DOHH2 (cell line): ENCODE measurements around the gene CCL19.

Experiments
- H3F3A ChIP-seq: fragments of 200-600 bp; sonication (generic), shearing (Covaris generic); 2 replicates; pipeline ENCODE4 v1.6.0; 2016; ENCODE audit warnings: antibody characterized with exemption, mild to moderate bottlenecking; ENCODE audit not compliant: control insufficient read depth, insufficient read depth
- H3K27ac ChIP-seq: fragments of 200-600 bp; sonication (generic); 2 replicates; pipeline ENCODE4 v1.5.1; 2014; ENCODE audit warnings: low read depth, mild to moderate bottlenecking, low read length, moderate library complexity
- H3K27me3 ChIP-seq: fragments of 200-600 bp; sonication (generic); 2 replicates; pipeline ENCODE4 v1.6.1; 2014; ENCODE audit warnings: mild to moderate bottlenecking, low read length, mixed read lengths; ENCODE audit not compliant: control insufficient read depth
- H3K36me3 ChIP-seq: fragments of 200-600 bp; sonication (generic); 2 replicates; pipeline ENCODE4 v1.6.1; 2014; ENCODE audit warnings: mild to moderate bottlenecking, low read length, moderate library complexity, mixed read lengths; ENCODE audit not compliant: control insufficient read depth
- H3K4me1 ChIP-seq: fragments of 200-600 bp; sonication (generic); 2 replicates; pipeline ENCODE4 v1.6.1; 2014; ENCODE audit warnings: mild to moderate bottlenecking, low read length, mixed read lengths; ENCODE audit not compliant: control insufficient read depth
- H3K4me2 ChIP-seq: fragments of 200-600 bp; sonication (generic); 2 replicates; pipeline ENCODE4 v1.6.0; 2014; ENCODE audit warnings: mild to moderate bottlenecking, low read length, moderate library complexity
- H3K4me3 ChIP-seq: fragments of 200-600 bp; sonication (generic); 2 replicates; pipeline ENCODE4 v1.5.1; 2014; ENCODE audit warnings: mild to moderate bottlenecking, low read length, mixed read lengths
- H3K79me2 ChIP-seq: fragments of 200-600 bp; sonication (generic); 2 replicates; pipeline ENCODE4 v1.6.1; 2014; ENCODE audit warnings: mild to moderate bottlenecking, low read length, mixed read lengths; ENCODE audit not compliant: control insufficient read depth
- H3K9me2 ChIP-seq: fragments of 200-600 bp; sonication (generic); replicated peaks from 2 replicates; pipeline ENCODE4 v1.6.1; 2014; ENCODE audit warnings: mild to moderate bottlenecking, low read length, mixed read lengths; ENCODE audit not compliant: control insufficient read depth
- H3K9me3 ChIP-seq: fragments of 200-600 bp; sonication (generic); 2 replicates; pipeline ENCODE4 v1.6.1; 2014; ENCODE audit warnings: antibody characterized with exemption, low read length, mixed read lengths; ENCODE audit not compliant: control insufficient read depth, insufficient read depth
- H4K20me1 ChIP-seq: fragments of 200-600 bp; sonication (generic); 2 replicates; pipeline ENCODE4 v1.6.0; 2014; ENCODE audit warnings: low read depth, mild to moderate bottlenecking, antibody characterized with exemption, low read length, moderate library complexity; ENCODE audit not compliant: control insufficient read depth, insufficient read depth
- EZH2phosphoT487 ChIP-seq: fragments of 200-600 bp; sonication (generic); IDR thresholded peaks from 2 replicates; pipeline ENCODE4 v1.6.1; 2017; ENCODE audit warnings: borderline replicate concordance, mild to moderate bottlenecking, antibody characterized with exemption, low read length, moderate library complexity, mixed read lengths
- TF ChIP-seq, protein P1 (sequence below): fragments of 200-600 bp; sonication (generic); IDR thresholded peaks from one replicate; pipeline ENCODE4 v1.5.1; 2014; ENCODE audit warnings: antibody characterized with exemption, mild to moderate bottlenecking, low read depth, low read length; ENCODE audit not compliant: poor library complexity, severe bottlenecking

Gene CCL19

DNA sequence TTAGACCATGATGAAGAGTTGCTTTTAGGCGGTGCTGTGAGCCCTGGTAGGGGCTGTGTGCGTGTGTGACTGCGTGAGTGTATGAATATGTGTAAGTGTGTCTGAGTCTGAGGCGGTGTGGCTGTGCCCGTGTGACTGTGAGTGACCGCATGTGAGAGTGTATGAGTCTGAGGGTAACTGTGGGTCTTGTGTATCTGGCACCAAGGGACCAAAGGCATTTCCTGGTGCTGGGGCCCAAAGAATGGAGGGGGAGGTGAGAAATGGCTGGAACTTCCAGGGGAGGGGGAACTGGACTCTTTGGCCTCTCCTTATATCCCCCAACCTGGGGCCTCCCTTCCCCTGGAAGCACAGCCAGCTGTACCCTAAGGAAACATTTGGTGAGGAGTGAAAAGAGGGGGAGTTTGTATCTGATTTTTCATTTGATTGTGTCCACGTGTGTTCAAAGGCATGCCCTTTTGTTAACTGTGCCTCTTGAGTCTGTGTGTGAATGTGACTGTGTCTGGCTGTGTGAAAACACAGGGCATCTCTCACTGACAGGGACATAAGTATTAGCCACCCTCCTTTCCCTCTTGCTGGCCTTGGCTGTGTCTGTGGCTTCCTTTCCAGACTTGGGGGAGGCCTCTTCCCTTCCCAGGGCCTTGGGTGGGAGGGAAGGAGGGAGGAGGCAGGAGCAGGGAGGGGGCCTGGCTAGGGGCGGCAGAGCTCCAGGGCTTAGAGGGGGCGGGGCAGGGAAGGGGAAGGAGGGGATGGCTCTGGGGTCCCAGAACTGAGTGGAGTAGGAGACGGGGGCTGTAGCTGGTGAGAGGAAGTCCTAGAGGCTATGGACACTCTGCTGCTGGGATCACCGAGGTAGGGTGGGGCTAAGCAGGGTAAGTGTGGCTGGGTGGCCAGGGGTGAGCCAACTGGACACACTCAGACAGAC, 37.7 kb downstream of the CCL19 start:
- TF ChIP-seq EZH2phosphoT487 = no peak
- TF ChIP-seq, protein P1, sequence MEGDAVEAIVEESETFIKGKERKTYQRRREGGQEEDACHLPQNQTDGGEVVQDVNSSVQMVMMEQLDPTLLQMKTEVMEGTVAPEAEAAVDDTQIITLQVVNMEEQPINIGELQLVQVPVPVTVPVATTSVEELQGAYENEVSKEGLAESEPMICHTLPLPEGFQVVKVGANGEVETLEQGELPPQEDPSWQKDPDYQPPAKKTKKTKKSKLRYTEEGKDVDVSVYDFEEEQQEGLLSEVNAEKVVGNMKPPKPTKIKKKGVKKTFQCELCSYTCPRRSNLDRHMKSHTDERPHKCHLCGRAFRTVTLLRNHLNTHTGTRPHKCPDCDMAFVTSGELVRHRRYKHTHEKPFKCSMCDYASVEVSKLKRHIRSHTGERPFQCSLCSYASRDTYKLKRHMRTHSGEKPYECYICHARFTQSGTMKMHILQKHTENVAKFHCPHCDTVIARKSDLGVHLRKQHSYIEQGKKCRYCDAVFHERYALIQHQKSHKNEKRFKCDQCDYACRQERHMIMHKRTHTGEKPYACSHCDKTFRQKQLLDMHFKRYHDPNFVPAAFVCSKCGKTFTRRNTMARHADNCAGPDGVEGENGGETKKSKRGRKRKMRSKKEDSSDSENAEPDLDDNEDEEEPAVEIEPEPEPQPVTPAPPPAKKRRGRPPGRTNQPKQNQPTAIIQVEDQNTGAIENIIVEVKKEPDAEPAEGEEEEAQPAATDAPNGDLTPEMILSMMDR = no peak
- Histone ChIP-seq H3K36me3 (peaks cover 5% of the 10 kb centered on the region; the same call in 1 of the 2 replicates), H3K4me2 (no peak overlapping the region), H3K4me3 (no peak overlapping the region), H4K20me1 (no peaks in the 10 kb centered on the region), H3K9me3 (no peaks in the 10 kb centered on the region), H3K27ac (no peak overlapping the region), H3F3A (no peaks in the 10 kb centered on the region), H3K4me1 (no peaks in the 10 kb centered on the region), H3K79me2 (no peaks in the 10 kb centered on the region), H3K9me2 (no peaks in the 10 kb centered on the region), H3K27me3 (peaks cover 15% of the 10 kb centered on the region)

DNA sequence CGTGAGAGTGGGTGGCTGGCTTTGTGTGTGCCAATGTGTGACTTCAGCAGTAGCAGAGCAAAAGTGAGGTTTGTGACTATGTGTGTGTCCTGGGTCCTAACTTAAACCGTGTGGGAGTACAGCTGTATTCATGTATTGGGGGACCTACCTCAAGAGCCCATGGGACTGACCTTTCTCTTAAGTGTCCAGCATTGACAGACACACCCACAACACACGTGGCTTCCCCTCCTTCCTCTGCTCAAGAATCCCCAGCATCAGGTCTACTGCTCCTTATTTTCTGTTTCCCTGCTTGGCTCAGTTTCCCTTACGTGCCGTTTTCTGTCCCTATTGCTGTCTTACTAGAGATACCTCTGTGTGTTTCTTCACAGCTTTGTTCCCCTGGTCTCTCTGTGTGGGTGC, 38.5 kb downstream of the CCL19 start:
- Histone ChIP-seq H3K4me2 (no peak overlapping the region), H3K27me3 (peaks cover 12% of the 10 kb centered on the region), H3K79me2 (no peaks in the 10 kb centered on the region), H3K4me3 (no peak overlapping the region), H3F3A (no peaks in the 10 kb centered on the region), H3K9me3 (no peaks in the 10 kb centered on the region), H3K4me1 (peaks cover 2% of the 10 kb centered on the region), H3K36me3 (peaks cover 8% of the 10 kb centered on the region; the same call in 1 of the 2 replicates), H4K20me1 (no peaks in the 10 kb centered on the region), H3K27ac (no peak overlapping the region), H3K9me2 (no peaks in the 10 kb centered on the region)
- TF ChIP-seq, protein P1 = no peak
- TF ChIP-seq EZH2phosphoT487 = no peak

DNA sequence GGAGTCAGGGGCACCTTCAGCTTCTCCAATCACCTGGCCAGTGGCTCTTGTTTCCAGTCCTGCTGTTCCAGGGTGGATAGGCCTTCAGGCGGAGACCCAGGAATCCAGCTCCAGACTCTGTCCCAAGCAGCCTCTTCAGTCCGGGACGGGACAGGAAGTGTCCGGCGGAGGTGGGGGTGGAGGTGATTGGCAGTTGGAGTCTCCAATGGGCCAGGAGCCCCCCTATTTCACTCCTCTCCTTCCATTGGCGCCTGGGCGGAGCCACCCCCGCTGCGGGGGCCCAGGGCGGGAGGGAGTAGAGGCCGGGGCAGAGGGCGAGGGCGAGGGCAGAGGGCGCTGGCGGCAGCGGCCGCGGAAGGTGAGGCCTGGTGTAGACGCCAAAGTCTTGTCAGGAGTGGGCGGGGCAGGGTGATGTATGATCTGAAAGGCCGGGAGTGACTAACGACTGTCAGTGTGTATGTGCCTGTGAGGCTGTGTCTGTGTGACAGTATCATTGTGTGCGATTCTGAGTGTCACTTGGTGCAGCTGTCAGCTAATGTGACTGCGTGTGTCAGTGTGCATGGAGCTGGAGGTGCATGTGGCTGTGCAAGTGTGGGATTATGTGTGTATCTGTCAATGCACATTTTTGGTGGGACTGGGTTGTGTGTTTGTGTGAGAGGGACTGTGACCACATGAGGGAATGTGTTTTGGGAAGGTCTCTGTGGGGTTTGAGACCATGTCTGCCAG, 39.0 kb downstream of the CCL19 start, which contains the start of gene IL11RA:
Gene IL11RA, plus strand, starts transcription at position 310 of the 726 bp plus-strand sequence. CDS start 3,033 bp downstream, outside the sequence.
- Histone ChIP-seq H3K4me2 (no peak within 1 kb of the TSS), H3K9me2 (no peaks in the 10 kb centered on the region), H3K79me2 (peaks cover 4% of the 10 kb centered on the region), H3K27ac (no peak within 1 kb of the TSS), H3K9me3 (no peaks in the 10 kb centered on the region), H3K4me1 (peaks cover 8% of the 10 kb centered on the region), H3F3A (no peaks in the 10 kb centered on the region), H4K20me1 (no peaks in the 10 kb centered on the region), H3K27me3 (peaks cover 12% of the 10 kb centered on the region), H3K36me3 (peaks cover 8% of the 10 kb centered on the region; the same call in 1 of the 2 replicates), H3K4me3 (no peak within 1 kb of the TSS)
- TF ChIP-seq, protein P1 = no peak
- no peak for TF ChIP-seq EZH2phosphoT487
